HCT116 (cell line): Measurements from ENCODE around the gene YPEL3.

Experiments
- CTCF ChIP-seq, 3 experiments: fragments of 200-600 bp in 1 of 3; sonication (generic) in 1 of 3; IDR thresholded peaks in 2 of 3; conservative IDR thresholded peaks in 1 of 3; 2 replicates each; pipeline ENCODE4 v1.5.1; 2012 to 2017; ENCODE audit warnings: low read depth in 2 of 3, low read length in 2 of 3, antibody characterized with exemption in 1 of 3, borderline replicate concordance in 1 of 3, control low read depth in 1 of 3, mild to moderate bottlenecking in 1 of 3, mixed read lengths in 1 of 3, mixed run types in 1 of 3, moderate library complexity in 1 of 3; ENCODE audit not compliant: insufficient read depth in 1 of 3
- JUND ChIP-seq: IDR thresholded peaks from 2 replicates; pipeline ENCODE4 v1.6.1; 2012
- SP1 ChIP-seq: IDR thresholded peaks from 2 replicates; pipeline ENCODE4 v1.6.1; 2012; ENCODE audit warnings: low read depth
- ZBTB33 ChIP-seq: IDR thresholded peaks from 2 replicates; pipeline ENCODE4 v1.6.1; 2011; ENCODE audit warnings: mild to moderate bottlenecking, low read length, moderate library complexity; ENCODE audit not compliant: insufficient replicate concordance; ENCODE audit errors: extremely low read depth

DNA sequence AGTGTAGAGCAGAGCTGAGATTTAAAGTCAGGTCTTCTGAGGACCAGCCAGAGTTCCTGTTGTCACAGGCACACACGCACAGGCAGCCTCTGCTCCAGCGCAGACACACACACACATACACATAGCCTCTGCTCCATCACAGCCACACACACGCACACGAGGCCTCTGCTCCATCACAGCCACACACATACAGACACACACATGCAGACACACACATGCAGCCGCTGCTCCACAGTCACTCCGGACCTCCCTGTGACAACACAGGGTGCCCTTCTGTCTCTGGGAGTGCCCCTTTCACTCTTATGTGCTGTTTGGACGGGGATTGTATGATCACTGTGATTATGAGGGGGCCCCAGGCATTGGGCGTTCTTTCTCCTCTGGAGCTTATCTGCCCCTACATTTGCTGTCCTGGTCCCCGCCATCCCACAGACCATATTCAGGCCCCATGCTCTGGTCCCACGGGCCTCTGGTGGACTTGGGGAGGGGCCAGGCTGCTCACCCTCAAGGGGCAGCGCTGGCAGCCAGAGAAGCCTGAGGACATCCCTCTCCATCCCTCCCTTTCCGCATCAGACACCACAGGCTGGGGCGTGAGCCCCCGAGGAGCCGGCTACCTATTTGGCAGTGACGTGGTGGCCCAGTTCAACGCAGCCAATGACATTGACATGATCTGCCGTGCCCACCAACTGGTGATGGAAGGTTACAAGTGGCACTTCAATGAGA lies 11.8 kb downstream of the YPEL3 start:
- TF ChIP-seq ZBTB33 (no peak), CTCF (IDR thresholded peaks at IDR 0.05 in 2 of 3, conservative IDR thresholded peaks at IDR 0.05 in 1 of 3; ENCODE audit: borderline replicate concordance in 1 of 3, insufficient read depth in 1 of 3, low read depth in 2 of 3, low read length in 2 of 3) (no peak), JUND (no peak), SP1 (no peak)
